ENCODE results near the gene ASTN2. TPM values are rescaled to one million over a fixed set of nuclear protein-coding genes. Genes with fewer than 3 reads are reported as not detected.

Gene ASTN2
- total and polyA plus RNA-seq, 2 experiments from 2014 or later = 5.6 to 7.7 TPM

DNA sequence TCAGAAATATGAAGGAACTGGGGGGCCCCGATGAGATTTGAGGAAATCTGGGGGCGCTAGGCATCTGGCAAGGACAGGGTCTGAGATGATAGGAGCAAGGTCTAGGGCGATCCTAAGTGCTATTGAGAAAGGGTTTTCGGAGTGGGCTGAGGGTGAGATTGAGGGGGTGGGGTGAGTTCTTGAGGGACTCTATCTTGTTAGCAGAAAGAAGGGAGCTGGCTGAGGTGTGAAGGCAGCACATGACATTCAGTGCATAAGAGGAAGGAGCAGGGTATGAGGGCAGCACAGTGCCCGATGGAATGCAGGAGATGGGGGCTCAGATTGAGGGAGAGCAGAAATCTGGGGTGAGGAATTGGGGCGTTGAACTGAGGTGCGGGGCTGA is 727.1 kb downstream of the ASTN2 start:
- peak; percentile 9 to 19 for DNase-seq (ENCODE audit: low read depth in 1 of 2, low spot score in 1 of 2)
- Histone ChIP-seq H3K27ac (no peak overlapping the region), H3K9me3 (ENCODE audit: low read depth) (no peaks in the 10 kb centered on the region), H3K4me1 (ENCODE audit: low read depth) (peaks cover 3% of the 10 kb centered on the region), H3K4me3 (peak overlapping the region; percentile 66), H3K36me3 (no peaks in the 10 kb centered on the region), H3K27me3 (no peaks in the 10 kb centered on the region)
- TF ChIP-seq, protein P1, sequence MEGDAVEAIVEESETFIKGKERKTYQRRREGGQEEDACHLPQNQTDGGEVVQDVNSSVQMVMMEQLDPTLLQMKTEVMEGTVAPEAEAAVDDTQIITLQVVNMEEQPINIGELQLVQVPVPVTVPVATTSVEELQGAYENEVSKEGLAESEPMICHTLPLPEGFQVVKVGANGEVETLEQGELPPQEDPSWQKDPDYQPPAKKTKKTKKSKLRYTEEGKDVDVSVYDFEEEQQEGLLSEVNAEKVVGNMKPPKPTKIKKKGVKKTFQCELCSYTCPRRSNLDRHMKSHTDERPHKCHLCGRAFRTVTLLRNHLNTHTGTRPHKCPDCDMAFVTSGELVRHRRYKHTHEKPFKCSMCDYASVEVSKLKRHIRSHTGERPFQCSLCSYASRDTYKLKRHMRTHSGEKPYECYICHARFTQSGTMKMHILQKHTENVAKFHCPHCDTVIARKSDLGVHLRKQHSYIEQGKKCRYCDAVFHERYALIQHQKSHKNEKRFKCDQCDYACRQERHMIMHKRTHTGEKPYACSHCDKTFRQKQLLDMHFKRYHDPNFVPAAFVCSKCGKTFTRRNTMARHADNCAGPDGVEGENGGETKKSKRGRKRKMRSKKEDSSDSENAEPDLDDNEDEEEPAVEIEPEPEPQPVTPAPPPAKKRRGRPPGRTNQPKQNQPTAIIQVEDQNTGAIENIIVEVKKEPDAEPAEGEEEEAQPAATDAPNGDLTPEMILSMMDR (IDR thresholded peaks at IDR 0.05; ENCODE audit: low read depth, low read length) = no peak

GRCh38 chr9:116687074-116687753 is 727.6 kb downstream of the ASTN2 start, which contains the start of gene TRIM32:
TRIM32 (plus strand) TSS chr9:116687305; CDS start chr9:116697743, 10,438 bp downstream.
- Histone ChIP-seq H3K4me3 (peak within 1 kb of the TSS; percentile 66), H3K27ac (no peak within 1 kb of the TSS), H3K9me3 (ENCODE audit: low read depth) (no peaks in the 10 kb centered on the region), H3K27me3 (no peaks in the 10 kb centered on the region), H3K4me1 (ENCODE audit: low read depth) (peaks cover 3% of the 10 kb centered on the region), H3K36me3 (no peaks in the 10 kb centered on the region)
- TF ChIP-seq, protein P1 (IDR thresholded peaks at IDR 0.05; ENCODE audit: low read depth, low read length) = no peak
- peak; percentile 92 to 95 for DNase-seq (ENCODE audit: low read depth in 1 of 2, low spot score in 1 of 2)

DNA sequence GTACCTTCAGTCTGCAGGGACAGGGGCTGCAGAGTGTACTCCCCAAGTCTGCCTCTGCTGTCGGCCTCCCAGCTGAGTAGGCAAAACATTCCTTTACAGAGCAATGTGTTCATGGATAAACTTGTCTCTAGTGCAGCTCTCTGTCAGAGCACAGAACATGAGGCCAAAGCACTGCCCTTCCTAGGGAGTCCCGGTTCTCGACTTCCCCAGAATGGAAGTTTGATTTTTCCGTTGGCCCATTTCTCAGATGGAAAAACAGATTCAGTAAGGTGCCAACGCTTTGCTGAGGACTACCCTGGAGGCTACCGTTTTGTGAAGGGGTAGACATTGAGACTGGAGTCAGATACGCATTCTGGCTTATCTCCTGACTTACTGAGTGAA is 728.2 kb downstream of the ASTN2 start:
- Histone ChIP-seq H3K36me3 (no peaks in the 10 kb centered on the region), H3K27ac (no peak overlapping the region), H3K4me3 (peak overlapping the region; percentile 66), H3K9me3 (ENCODE audit: low read depth) (no peaks in the 10 kb centered on the region), H3K4me1 (ENCODE audit: low read depth) (peaks cover 3% of the 10 kb centered on the region), H3K27me3 (no peaks in the 10 kb centered on the region)
- TF ChIP-seq, protein P1 (IDR thresholded peaks at IDR 0.05; ENCODE audit: low read depth, low read length) = no peak
- DNase-seq (ENCODE audit: low read depth in 1 of 2, low spot score in 1 of 2) = peak in 1 of 2 donors; percentile 19

GRCh38 chr9:116686135-116686534 is 728.7 kb downstream of the ASTN2 start:
- Histone ChIP-seq H3K4me3 (peak overlapping the region; percentile 66), H3K27ac (no peak overlapping the region), H3K36me3 (no peaks in the 10 kb centered on the region), H3K4me1 (ENCODE audit: low read depth) (peaks cover 3% of the 10 kb centered on the region), H3K27me3 (no peaks in the 10 kb centered on the region), H3K9me3 (ENCODE audit: low read depth) (no peaks in the 10 kb centered on the region)
- TF ChIP-seq, protein P1 (IDR thresholded peaks at IDR 0.05; ENCODE audit: low read depth, low read length) = no peak
- no peak for DNase-seq (ENCODE audit: low read depth in 1 of 2, low spot score in 1 of 2)

GRCh38 chr9:116685166-116685565 is 729.7 kb downstream of the ASTN2 start:
- TF ChIP-seq, protein P1 (IDR thresholded peaks at IDR 0.05; ENCODE audit: low read depth, low read length) = no peak
- Histone ChIP-seq H3K4me3 (no peak overlapping the region), H3K27me3 (no peaks in the 10 kb centered on the region), H3K9me3 (ENCODE audit: low read depth) (no peaks in the 10 kb centered on the region), H3K27ac (no peak overlapping the region), H3K36me3 (no peaks in the 10 kb centered on the region), H3K4me1 (ENCODE audit: low read depth) (peaks cover 3% of the 10 kb centered on the region)
- DNase-seq (ENCODE audit: low read depth in 1 of 2, low spot score in 1 of 2) = no peak
